GM13977 (cell line): Measurements from ENCODE around the gene KLK4.

Source experiments
- DNase-seq: peaks from one replicate; pipeline ENCODE4 v3.0.0; 2012; ENCODE audit warnings: low spot score
- in situ Hi-C: fragments of 300-500 bp; cut with MboI; formaldehyde crosslinking; loops from one replicate; pipeline ENCODE4 v1.12.0; 2022; ENCODE audit warnings: low sequenced_read_pairs, low pct_unique_long_range_greater_than_20kb, mixed read lengths, inconsistent platforms; ENCODE audit not compliant: unreplicated experiment
- TF ChIP-seq, protein P1 (sequence below): IDR thresholded peaks from 2 replicates; pipeline ENCODE4 v1.5.1; 2012; ENCODE audit warnings: mild to moderate bottlenecking, control low read depth; ENCODE audit not compliant: insufficient read depth; ENCODE audit errors: extremely low read depth, missing control alignments

The KLK4 gene

GRCh38 chr19:50944795-50945194 is 33.6 kb upstream of the KLK4 start:
- TF ChIP-seq, protein P1, sequence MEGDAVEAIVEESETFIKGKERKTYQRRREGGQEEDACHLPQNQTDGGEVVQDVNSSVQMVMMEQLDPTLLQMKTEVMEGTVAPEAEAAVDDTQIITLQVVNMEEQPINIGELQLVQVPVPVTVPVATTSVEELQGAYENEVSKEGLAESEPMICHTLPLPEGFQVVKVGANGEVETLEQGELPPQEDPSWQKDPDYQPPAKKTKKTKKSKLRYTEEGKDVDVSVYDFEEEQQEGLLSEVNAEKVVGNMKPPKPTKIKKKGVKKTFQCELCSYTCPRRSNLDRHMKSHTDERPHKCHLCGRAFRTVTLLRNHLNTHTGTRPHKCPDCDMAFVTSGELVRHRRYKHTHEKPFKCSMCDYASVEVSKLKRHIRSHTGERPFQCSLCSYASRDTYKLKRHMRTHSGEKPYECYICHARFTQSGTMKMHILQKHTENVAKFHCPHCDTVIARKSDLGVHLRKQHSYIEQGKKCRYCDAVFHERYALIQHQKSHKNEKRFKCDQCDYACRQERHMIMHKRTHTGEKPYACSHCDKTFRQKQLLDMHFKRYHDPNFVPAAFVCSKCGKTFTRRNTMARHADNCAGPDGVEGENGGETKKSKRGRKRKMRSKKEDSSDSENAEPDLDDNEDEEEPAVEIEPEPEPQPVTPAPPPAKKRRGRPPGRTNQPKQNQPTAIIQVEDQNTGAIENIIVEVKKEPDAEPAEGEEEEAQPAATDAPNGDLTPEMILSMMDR: no peak
- in situ Hi-C loops: no loop called here
- DNase-seq: no peak

DNA sequence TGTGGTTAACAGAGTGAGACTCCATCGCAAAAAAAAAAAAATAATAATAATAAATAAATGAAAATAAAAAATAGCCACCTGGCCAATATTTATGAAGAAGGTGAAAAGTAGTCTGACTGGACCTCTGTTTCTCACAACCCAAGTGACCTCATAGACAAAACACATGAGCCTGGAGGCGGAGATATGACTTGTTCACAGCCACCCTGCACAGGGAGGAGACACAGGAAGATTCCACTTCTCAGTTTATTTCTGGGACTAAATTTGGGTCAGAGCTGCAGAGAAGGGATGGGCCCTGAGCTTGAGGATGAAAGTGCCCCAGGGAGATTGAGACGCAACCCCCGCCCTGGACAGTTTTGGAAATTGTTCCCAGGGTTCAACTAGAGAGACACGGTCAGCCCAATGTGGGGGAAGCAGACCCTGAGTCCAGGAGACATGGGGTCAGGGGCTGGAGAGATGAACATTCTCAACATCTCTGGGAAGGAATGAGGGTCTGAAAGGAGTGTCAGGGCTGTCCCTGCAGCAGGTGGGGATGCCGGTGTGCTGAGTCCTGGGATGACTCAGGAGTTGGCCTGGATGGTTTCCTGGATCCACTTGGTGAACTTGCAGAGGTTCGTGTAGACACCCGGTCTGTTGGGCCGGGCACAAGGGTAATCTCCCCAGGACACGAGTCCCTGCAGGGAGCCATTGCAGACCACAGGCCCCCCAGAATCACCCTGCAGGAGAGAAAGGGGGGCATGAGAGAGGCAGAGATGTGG is 32.1 kb upstream of the KLK4 start:
- DNase-seq: no peak
- TF ChIP-seq, protein P1: no peak
- in situ Hi-C loops: no loop called here

DNA sequence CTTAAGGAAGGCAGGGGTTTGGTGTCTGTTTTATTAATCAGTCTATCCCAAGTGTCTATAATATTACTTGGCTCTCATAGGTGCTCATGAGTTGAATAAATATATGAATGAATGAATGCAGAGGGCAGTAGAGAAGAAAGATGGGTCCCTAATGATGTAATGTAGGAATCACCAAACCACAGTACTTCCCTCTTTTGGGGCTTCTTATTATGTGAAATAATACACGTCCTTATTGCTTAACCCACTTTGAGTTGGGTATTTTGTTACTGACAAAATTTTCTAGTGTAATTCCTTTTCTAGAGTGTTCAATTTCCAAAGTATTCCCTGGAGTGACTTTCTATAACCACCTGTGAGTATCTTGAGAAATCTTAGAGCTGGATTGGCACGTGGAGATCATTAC is 28.4 kb upstream of the KLK4 start:
- no peak for DNase-seq
- in situ Hi-C loops: no loop called here

DNA sequence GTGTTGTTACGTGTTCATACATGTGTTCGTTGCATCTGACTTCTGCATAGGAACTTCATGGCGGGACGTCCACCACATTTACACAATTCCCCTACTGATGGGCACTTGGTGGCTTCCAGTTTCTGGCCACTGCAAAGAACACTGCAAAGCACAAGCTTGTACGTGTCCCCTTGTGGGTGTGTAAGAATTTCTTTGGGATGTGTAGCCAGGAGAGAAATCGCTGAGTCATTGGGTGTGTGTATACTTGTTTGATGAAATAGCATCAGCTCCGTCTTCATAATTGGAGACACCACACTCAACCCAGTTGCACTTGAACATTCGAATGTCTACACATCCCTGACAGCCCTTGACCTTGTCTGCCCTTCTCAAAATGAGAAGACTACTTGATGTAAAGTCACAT is 22.4 kb upstream of the KLK4 start:
- TF ChIP-seq, protein P1: no peak
- in situ Hi-C loops: no loop called here
- DNase-seq: no peak

More for the DNA sequence above, 28.4 kb upstream of the KLK4 start:
- TF ChIP-seq, protein P1: no peak

DNA sequence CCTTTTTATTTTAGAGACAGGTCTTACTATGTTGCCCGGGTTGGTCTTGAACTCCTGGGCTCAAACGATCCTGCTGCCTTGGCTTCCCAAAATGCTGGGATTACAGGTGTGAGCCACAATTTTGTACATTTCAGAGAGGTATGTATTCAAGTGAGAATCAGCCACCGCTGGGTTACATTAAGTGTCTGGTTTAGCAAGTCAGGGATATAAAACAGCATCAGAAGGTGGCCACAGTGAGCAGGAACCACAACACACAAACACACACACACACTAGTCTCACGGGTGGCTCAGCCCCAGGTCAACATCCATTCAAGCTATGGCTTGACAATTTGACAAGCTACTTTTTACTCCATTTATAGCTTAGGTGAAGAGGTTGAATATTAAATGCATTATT is 21.5 kb upstream of the KLK4 start:
- DNase-seq: no peak
- in situ Hi-C loops: no loop called here
- TF ChIP-seq, protein P1: no peak

DNA sequence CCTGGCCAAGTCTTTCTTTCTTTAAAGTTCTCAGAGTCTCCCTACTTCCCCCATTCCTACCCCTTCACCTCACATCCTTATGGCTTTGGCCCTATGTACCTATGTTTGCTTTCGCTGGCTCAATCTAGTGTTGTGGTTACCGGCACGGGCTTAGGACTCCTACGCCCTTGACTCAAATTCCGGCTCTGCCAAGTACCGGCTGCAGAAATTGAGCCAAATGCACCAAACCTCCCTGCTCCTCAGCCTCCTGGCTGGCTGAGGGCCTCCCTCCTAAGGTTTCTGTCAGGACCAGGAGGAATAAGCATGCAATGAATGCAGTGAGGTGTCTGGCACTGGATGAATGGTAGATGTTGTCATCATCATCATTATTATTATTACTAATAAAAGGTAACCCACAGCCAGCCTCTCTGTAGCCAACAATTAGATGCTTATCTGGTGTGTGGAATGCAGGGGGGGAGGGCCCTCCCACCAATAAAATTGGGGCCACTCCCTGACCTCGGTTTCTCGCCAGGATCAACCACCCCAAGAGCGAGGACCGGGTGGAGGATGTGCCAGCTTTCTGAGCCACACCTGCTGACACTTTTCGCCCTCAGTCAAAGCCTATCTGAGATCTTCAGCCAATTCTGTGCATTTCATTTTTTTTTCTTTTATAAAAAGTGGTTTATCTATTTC is 21.0 kb upstream of the KLK4 start:
- TF ChIP-seq, protein P1: no peak
- DNase-seq: no peak
- in situ Hi-C loops: no loop called here
